Suprapubic skin (tissue), 3 donors: Measurements from ENCODE around the gene GRIA1.

ENCODE experiments used
- CTCF ChIP-seq, 2 donors: fragments of 200-600 bp in 1 of 2; fragments of 450-650 bp in 1 of 2; sonication (generic) in 1 of 2; IDR thresholded peaks; one replicate each; pipeline ENCODE4 v1.5.1; 2016 to 2019; ENCODE audit warnings: antibody characterized with exemption in 2 of 2, mild to moderate bottlenecking in 1 of 2, moderate library complexity in 1 of 2
- EP300 ChIP-seq: sonication (generic); formaldehyde crosslinking; IDR thresholded peaks from one replicate; pipeline ENCODE4 v1.6.1; 2017; ENCODE audit warnings: antibody characterized with exemption
- POLR2A ChIP-seq, 2 donors: fragments of 450-650 bp; IDR thresholded peaks; one replicate each; pipeline ENCODE4 v1.6.1; 2017; ENCODE audit warnings: antibody characterized with exemption in 2 of 2, mild to moderate bottlenecking in 2 of 2, moderate library complexity in 2 of 2

GRCh38 chr5:153456993-153457392 is 33.5 kb upstream of the GRIA1 start:
- TF ChIP-seq CTCF (IDR thresholded peaks at IDR 0.05), result no peak
- TF ChIP-seq POLR2A (IDR thresholded peaks at IDR 0.05), result no peak
- no peak for TF ChIP-seq EP300
